Suppressor macrophage treated with lipopolysaccharide for 1 hour (primary cell): ENCODE measurements around the gene R3HDM2.
"Not testable (repeated sequence)": the region's sequence is repeated elsewhere in the genome, so short reads cannot be mapped to it uniquely, and the experiment has no call there.

Source experiments
- DNase-seq, 3 donors: peaks; one replicate each; pipeline ENCODE4 v3.0.0-alpha.2; 2020 to 2022

R3HDM2 gene

DNA sequence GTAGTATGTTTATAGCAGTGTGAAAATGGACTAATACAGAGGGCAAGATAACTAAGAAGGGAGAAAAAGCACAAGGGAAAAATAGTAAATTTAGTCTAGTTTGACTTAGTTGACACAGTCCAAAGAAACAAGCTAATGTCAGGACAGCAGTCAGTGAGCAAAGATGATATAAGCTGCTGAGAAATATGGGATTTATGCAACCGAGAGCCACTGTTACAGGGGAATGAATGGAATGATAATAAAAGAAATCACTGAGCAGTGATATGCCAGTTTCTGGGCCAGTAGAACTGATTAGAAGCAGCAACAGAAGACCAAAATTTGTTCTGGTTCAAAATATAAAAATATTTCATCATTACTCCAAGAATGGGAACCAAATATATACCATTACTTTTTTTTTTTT lies 60.1 kb downstream of the R3HDM2 start:
- no peak for DNase-seq

DNA sequence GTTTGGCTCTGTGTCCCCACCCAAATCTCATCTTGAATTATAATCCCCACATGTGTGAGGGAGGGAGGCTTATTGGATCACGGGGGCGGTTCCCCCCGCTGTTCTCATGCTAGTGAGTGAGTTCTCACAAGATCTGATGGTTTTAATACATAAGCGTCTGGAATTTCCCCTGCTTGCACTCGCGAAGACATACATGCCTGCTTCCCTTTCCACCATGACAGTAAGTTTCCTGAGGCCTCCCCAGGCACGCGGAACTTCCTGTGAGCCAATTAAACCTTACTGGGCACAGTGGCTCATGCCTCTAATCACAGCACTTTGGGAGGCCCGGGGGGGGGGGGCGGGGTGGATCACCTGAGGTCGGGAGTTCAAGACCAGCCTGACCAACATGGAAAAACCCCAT lies 60.8 kb downstream of the R3HDM2 start:
- peak; percentile 42 to 51 (median 43) for DNase-seq

DNA sequence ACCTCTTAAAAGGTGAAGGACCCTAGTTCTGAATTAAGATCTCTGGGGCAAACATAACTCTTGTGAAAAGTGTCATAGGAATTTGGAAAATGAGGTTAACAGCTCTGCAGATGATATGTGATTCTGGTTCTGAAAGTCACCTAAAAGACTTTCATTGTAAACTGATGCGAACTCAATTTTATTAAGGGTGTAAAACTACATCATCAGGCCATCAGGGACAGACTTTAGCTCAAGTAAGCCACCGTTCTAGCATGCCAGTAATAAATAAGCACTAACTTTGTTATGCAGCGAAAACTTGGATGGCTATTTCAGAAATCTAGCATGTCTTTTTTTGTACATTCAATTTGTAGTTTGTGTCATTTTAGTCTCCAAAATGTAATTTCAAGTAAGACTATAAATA lies 61.6 kb downstream of the R3HDM2 start:
- no peak for DNase-seq

DNA sequence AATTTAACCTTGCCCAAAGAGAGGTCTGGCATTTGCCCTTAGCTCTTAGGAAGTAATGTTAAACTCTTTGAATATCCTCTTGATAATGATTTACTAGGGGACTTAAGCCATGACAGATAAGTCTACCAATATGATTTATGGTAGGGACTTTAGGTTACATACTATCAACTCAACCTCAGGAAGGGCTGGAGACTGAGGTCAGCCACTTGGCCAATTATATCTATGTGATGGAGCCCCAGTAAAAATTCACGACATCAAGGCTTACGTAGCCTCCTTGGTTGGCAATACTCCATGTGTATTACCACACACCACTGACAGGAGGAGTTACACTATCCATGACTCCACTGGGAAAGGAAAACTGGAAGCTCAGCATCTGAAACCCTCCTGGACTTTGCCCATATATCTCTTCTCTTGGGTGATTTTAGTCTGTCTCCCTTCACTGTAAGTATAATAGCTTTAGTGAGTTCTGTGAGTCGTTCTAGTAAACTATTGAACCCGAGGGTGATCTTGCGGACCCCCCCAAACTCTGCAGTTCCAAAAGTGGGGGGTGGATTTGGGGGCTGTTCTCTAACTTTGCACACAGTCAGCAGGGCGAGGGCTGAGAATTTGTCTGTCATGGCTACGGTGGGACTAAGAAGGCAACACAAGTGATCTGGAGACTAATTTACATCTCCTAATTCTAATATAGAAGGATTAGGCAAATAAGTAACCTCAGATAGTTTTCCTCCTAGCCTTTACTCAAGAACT lies 62.3 kb downstream of the R3HDM2 start:
- DNase-seq: no peak

DNA sequence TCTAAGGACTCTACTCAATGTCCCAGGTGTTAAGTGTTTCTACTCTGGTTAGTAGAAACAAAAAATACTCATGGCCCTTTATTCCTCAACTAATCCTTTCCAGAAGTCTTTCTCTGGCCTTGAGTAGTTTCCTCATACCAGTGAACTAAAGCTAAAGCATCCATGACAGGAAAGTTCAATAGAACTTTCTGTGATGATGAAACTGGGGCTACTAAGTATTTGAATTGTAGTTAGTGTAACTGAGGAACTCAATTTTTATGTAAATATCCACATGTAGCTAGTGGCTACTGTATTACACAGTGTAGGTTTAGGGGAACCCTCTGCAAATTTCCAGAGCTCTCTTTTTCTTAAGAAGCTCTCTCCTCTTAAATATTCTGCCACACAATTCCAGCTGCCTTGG lies 63.7 kb downstream of the R3HDM2 start:
- DNase-seq: peak in 2 of 3 donors; percentile 8 to 20

DNA sequence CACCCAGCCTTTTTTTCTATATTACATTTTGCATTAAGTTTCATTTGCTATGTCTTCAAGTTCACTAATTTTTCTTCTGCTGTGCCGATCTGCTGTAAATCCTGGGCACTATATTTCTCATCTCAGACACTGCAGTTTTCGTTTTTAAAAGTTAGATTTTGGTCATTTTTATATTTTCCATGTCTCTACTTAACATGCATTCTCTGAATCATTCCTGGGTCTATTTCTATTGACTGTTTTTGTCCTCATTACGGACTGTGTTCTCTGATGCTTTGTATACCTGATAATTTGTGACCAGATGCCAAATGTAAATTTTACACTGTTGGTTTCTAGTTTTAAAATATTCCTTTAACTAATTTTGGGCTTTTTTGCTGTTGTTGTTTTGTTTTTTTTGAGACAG lies 64.5 kb downstream of the R3HDM2 start:
- no peak for DNase-seq

DNA sequence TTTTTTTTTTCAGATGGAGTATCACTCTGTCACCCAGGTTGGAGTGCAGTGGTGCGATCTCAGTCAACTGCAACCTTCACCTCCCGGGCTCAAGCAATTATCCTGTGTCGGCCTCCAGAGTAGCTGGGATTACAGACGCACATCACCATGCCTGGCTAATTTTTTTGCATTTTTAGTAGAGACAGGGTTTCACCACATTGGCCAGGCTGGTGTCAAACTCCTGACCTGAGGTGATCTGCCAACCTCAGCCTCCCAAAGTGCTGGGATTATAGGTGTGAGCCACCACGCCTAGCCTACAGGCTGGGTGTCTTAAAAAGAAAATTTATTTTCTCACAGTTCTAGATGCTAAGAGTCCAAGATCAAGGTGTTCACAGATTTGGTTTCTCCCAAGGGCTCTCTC lies 66.7 kb downstream of the R3HDM2 start:
- DNase-seq: not testable (repeated sequence)

DNA sequence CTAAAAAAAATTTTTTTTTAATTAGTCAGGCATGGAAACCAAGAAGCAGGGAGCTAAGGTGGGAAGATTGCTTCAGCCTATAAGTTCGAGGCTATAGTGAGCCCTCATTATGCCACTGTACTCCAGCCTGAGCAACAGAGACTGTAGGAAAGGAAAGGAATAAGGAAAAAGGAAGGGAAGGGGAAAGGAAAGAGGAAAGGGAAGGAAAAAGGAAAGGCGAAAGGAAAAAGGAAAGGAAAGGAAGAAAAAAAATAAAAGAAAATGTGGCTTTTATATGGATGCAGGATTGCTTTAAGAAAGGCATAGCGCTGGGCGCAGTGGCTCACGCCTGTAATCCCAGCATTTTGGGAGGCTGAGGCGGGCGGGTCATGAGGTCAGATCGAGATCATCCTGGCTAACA lies 70.4 kb downstream of the R3HDM2 start:
- no peak for DNase-seq

DNA sequence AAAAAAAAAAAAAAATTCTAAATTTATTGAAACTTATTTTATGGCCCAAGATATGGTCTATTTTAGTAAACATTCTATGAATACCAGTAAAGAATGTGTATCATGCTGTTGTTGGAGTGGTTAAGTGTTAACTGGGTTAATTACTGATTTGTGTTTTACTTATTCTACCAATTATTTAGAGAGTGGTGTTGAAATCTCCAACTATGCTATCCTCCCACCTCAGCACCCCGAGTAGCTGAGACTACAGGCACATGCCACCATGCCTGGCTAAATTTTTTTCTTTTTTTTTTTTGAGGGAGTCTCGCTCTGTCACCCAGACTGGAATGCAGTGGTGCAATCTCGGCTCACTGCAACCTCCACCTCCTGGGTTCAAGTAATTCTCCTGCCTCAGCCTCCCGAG lies 72.2 kb downstream of the R3HDM2 start:
- DNase-seq: no peak

DNA sequence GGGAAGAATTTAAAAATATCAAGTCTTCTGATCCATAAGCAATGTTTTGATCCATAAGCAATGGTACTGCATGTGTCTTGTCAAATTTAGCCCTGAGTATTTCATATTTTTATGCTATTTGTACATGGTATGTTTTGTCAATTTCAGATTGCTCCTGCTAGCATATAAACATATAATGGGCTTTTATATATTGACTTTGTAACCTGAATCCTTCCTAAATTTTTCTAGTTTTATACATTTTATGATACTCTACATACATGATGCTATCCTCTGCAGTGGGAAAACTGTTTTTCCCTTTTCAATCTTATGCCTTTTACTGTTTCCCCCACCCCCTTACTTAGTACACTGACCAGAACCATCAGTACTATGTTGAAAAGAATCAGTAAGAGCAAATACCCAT lies 75.1 kb downstream of the R3HDM2 start:
- DNase-seq: no peak

DNA sequence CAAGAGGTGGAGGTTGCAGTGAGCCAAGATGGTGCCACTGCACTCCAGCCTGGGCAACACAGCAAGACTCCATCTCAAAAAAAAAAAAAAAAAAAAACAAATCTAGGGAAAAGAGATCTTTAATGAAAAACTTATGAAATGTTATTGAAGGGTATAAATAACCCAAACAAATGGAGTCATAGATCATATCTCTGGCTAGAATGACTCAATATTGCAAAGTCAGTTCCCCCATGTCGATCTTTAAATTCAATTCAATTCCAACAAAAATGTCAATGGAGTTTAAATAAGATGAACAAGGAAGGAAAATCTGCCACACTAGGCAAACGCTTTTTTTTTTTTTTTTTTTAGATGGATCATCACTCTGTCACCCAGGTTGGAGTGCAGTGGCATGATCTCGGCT lies 78.7 kb downstream of the R3HDM2 start:
- DNase-seq: no peak

DNA sequence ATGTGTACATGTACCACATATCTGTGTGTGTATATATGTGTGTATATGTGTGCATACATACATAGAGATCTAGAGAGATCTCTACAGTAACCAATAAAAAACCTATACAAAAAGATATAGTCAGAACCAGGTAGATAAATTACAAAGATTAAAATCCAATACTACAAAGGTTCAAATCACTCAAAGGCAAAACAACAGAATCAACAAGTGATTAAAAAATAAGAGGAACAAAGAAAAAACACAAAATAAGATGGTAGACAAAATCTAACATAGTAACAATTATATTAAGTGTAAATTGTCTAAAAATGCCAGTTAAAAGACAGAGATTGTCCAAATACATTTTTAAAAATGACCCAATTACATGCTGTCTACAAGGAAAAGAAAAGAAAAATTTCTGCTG lies 83.6 kb downstream of the R3HDM2 start:
- no peak for DNase-seq

DNA sequence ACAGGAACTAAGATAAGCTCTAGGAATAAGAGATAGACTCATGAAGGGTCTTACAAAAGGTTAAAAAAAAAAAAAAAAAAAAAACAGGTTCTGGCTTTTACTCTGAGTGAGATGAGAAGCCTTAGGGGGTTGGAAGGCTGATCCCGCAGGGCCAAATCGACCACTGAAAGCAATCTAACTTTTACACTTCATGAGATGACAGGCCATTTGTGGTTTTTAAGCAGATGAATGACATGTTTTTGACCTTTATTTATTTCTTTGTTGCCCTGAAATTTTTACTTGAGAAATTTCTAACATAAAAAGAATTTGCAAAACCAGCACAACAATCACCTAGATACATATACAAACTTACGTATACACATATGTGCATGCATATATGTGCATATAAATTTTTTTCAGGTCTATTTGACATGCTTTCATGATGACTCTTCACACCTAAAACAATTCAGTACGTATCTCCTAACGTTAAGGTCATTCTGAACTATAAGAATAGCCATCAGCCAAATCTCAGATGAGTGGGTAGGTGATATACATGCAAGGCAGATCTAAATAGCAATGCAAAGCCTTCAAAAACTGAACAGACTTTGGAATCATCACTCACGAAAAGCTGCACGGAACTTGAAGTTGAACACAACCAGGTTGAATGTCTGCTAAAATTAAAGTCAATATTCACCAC lies 87.0 kb downstream of the R3HDM2 start:
- no peak for DNase-seq

DNA sequence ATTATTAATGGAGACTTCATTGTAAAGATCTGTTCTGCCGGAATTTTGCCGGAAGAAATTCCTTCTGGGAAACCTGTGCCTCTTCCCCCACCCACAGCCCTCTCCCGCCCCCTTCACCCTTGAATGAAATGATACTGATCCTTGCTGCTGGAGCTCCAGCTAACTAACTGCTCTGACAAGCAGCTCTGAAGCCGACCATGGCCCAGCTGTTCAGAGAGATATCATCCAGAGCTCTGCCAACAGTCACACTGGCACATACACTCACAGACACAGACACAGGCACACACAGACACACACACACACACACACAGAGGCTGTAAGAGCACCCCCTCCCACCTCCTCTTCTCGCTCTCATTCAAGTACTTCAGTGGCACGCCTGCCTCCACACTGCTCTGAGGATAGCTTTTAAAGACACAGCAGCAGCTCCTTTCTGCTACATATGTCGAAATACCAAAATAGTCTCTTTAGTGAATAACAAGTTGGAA lies 88.6 kb downstream of the R3HDM2 start:
- DNase-seq: no peak

DNA sequence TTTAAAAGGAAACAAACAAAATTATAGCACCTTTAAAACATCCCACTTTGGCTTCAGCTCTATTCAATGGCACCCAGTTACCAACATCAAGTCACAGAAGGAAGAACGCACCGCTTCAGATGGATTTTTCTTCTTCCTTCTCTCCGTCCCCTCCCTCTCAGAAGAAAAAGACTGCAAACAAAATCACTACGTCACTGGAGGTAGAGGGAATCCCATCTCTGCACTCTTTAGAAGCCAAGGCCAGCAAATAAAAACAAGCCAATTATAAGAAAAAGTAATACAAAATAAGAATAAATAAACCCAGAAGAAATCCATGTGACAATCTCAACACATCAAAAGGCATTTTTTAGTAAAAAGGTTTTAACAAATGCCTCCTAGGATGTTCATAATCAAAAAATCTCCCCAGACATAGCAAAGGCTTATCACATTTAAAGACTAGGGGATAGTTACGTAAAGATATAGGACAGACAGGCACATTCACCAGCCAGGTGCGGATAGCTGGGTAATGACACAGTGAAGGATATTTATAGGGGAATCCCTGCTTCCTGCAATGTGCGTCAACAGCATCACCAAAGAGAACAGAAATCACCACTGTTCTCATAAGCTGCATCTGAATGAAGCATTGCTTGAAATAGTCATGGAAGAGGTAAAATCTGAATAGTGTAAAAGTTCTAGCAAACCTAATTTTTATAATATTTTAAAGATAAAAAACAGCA lies 89.4 kb downstream of the R3HDM2 start:
- peak; percentile 24 to 37 (median 26) for DNase-seq

DNA sequence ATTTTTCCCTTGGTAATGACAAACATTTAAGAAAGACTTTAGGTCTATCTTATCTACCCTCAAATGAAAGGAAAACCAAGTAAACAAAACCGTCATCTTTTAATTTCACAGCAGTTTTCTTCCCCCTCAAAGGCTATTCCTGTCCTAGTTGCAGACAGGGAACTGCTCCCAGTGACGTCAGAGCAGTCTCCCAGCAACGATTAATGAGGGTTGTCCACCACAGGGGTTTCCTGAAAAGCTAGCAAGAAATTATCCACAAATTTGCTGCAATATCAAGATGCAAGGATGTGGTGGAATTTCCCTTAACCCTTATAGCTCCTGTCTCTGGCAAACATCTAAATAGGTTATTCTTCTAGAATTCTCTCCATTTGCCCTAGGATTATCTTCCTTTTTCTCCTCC lies 90.7 kb downstream of the R3HDM2 start:
- peak; percentile 93 to 96 (median 93) for DNase-seq

DNA sequence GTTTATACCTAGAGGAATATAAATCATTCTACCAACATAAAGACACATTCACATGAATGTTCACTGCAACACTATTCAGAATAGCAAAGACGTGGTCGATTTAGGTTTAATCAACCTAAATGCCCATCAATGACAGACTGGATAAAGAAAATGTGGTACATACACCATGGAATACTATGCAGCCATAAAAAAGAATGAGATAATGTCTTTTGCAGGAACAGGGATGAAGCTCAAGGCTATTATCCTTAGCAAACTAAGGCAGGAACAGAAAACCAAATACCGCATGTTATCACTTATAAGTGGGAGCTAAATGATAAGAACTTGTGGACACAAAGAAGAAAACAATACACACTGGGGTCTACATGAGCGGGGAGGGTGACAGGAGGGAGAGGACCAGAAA lies 94.5 kb downstream of the R3HDM2 start:
- DNase-seq: not testable (repeated sequence)

DNA sequence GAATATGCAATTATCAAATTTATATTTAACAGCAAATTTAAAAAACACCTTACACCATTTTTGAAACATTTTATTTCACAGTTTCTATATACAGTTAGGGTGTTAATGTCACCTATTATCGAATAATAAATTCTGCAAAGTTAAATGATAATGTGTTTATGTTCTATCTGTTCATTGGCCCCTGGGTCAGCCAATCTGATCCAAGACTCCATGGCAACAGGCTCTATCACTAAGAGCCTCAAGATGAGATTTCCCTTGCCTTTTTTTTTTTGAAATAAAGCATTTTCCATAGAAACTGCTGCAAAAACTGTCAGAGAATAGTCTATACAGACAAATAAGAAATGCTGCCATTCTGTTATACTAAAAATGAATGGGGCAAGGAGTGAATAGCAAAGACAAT lies 96.6 kb downstream of the R3HDM2 start:
- DNase-seq: no peak

DNA sequence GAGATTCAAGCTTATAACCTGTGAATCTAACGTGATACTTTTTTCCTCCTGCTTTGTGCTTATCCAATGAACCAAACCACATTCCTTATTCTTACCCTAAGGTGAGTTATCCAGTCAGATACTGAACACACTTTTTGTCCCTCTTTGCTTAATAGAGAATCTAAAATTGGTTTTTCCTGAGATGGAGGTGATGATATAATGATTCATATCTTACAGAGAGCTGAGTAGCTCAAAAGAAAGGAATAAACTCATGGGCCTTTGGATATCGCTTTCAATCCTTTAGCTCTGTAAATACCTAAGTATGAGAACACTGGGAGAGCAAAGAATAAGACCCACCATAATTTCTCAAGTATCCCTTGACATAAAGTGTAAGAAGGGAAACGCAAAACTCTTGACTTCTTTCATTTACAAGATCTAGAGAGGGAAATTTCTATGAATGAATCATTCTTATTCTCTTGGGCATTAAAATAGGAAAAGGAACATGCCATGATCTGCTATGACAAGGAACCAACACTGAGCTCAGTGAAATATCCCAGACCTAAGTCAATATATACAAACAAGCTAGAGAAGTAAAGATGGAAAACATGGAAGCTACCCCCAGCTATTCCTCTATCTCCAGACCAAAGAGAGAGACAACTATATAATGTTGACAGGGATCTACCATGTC lies 98.1 kb downstream of the R3HDM2 start:
- DNase-seq: peak; percentile 12 to 57 (median 45)

DNA sequence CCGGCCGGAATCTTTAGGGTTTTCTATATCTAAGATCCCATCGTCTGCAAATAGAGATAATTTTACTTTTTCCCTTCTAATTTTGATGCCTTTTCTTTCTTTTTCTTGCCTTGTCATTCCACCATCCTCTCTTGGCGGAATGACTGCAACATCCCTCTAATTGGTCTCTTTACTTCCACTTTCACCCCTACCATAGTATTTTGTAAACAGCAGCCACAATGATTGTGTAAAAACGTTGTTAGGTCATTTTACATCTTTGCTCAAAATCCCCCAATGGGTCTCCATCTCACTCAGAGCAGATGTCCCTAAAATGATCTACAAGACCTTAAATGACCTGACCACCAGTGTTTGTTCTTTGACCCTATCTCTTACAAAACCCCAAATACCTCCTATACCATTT lies 99.9 kb downstream of the R3HDM2 start:
- peak; percentile 55 to 68 (median 67) for DNase-seq

DNA sequence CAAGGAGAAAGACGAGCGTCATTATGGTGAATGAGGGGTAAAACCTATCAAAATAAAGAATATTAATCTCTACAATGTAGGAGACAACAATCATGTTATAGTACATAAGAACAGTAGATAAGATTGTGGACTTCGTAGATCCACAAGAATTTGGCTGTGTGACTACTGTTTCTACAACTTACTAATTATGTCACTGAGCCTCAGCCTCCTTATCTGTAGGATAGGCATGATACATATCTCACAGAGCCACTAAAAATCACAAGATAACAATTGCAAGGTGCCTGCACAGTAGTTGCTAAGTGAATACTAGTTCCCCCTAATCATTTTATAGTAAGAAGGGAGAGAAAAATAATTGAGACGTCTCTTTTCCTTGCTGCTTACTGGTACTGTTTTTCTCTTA lies 101.6 kb downstream of the R3HDM2 start:
- DNase-seq: no peak

DNA sequence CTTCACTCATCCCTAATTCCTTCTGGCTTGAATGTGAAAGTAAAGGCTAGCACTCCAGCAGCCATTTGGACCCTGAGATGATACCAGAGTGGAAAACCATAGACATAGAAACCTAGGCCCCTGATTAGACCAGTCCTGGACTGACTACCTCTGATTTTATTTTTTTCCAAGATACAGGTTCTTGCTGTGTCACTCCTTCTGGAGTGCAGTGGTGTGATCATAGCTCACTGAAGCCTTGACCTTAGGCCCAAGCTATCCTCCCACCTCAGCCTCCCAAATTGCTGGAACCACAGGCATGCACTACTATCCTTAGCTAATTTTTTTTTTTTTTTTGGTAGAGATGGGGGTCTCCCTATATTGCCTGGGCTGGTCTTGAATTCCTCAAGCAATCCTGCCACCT lies 105.4 kb downstream of the R3HDM2 start:
- no peak for DNase-seq

DNA sequence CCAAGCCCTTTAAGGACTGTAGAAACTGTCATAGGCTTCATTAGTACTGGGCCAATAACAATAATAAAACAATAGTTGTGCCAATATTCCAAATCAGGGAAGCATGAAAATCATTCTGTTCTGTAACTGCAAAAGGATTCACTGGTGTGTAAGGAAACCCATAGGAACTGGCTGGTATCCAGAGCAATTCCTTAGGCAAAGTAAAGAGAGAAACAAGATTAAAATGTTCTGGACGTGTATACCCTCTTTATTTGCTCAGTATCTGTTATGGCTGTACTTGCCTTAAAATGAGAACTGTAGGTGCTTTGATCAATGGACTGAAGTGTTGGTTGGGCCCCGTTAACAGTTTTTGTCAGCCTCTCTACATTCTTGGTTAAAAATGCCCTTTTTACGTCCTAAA lies 107.4 kb downstream of the R3HDM2 start:
- no peak for DNase-seq
